Measurements from ENCODE around the gene ADD1.
"Not testable (repeated sequence)": the region's sequence is repeated elsewhere in the genome, so short reads cannot be mapped to it uniquely, and the experiment has no call there.

ADD1 gene

GRCh38 chr4:2886622-2887021 is 43.0 kb downstream of the ADD1 start:
- no peak for DNase-seq (ENCODE audit: low read depth)

- DNase-seq (ENCODE audit: low read depth): no peak
These were observed 43.7 kb downstream of the ADD1 start for GRCh38 chr4:2887343-2887742.

- DNase-seq (ENCODE audit: low read depth): no peak
These were observed 45.2 kb downstream of the ADD1 start for GRCh38 chr4:2888886-2889285.

- no peak for DNase-seq (ENCODE audit: low read depth)
These were observed 47.6 kb downstream of the ADD1 start for GRCh38 chr4:2891294-2891693.

GRCh38 chr4:2893772-2894171 is 50.1 kb downstream of the ADD1 start:
- no peak for DNase-seq (ENCODE audit: low read depth)

GRCh38 chr4:2898001-2898400 is 54.4 kb downstream of the ADD1 start:
- no peak for DNase-seq (ENCODE audit: low read depth)

- no peak for DNase-seq (ENCODE audit: low read depth)
These were observed 57.1 kb downstream of the ADD1 start for GRCh38 chr4:2900741-2901140.

- DNase-seq (ENCODE audit: low read depth): no peak
These were observed 57.5 kb downstream of the ADD1 start for GRCh38 chr4:2901186-2901585.

GRCh38 chr4:2902126-2902525 is 58.5 kb downstream of the ADD1 start:
- no peak for DNase-seq (ENCODE audit: low read depth)

GRCh38 chr4:2905544-2905943 is 61.9 kb downstream of the ADD1 start:
- no peak for DNase-seq (ENCODE audit: low read depth)

GRCh38 chr4:2906218-2906617 is 62.6 kb downstream of the ADD1 start:
- no peak for DNase-seq (ENCODE audit: low read depth)

GRCh38 chr4:2907226-2907625 is 63.6 kb downstream of the ADD1 start:
- DNase-seq (ENCODE audit: low read depth): no peak

GRCh38 chr4:2907706-2908293 is 64.2 kb downstream of the ADD1 start:
- no peak for DNase-seq (ENCODE audit: low read depth)

GRCh38 chr4:2908686-2909085 is 65.0 kb downstream of the ADD1 start:
- no peak for DNase-seq (ENCODE audit: low read depth)

GRCh38 chr4:2909583-2909982 is 65.9 kb downstream of the ADD1 start:
- no peak for DNase-seq (ENCODE audit: low read depth)

GRCh38 chr4:2910409-2910808 is 66.8 kb downstream of the ADD1 start:
- no peak for DNase-seq (ENCODE audit: low read depth)

- no peak for DNase-seq (ENCODE audit: low read depth)
These were observed 68.2 kb downstream of the ADD1 start for GRCh38 chr4:2911868-2912267.

GRCh38 chr4:2913168-2913567 is 69.5 kb downstream of the ADD1 start:
- DNase-seq (ENCODE audit: low read depth): no peak

- DNase-seq (ENCODE audit: low read depth): no peak
These were observed 70.8 kb downstream of the ADD1 start for GRCh38 chr4:2914256-2915126.

- no peak for DNase-seq (ENCODE audit: low read depth)
These were observed 72.1 kb downstream of the ADD1 start for GRCh38 chr4:2915789-2916188.

GRCh38 chr4:2916696-2917095 is 73.1 kb downstream of the ADD1 start:
- not testable (repeated sequence) for DNase-seq (ENCODE audit: low read depth)

- DNase-seq (ENCODE audit: low read depth): not testable (repeated sequence)
These were observed 74.7 kb downstream of the ADD1 start for GRCh38 chr4:2918300-2918699.

- DNase-seq (ENCODE audit: low read depth): not testable (repeated sequence)
These were observed 75.1 kb downstream of the ADD1 start for GRCh38 chr4:2918714-2919113.
